Astrocyte (in vitro differentiated cells and primary cell): ENCODE data around the gene HLA-DPA1. TPM values are rescaled to one million over a fixed set of nuclear protein-coding genes. Genes with fewer than 3 reads are reported as not detected.
"Not testable (repeated sequence)": the region's sequence is repeated elsewhere in the genome, so short reads cannot be mapped to it uniquely, and the experiment has no call there.

Experiments used
- DNase-seq: peaks from one replicate; pipeline ENCODE4 v3.0.0-alpha.2; 2010; ENCODE audit warnings: low read depth
- FAIRE-seq: peaks from 2 replicates; lab custom pipeline; 2011; peaks lifted over from hg19 to GRCh38; lab: Jason Lieb, UNC
- H2AFZ ChIP-seq: 2 replicates; pipeline ENCODE4 v1.6.0; 2012; ENCODE audit warnings: low read depth, low read length, inconsistent platforms
- H3K27ac ChIP-seq: 2 replicates; pipeline ENCODE4 v1.5.1; 2011; ENCODE audit warnings: low read depth, low read length, inconsistent platforms
- H3K27me3 ChIP-seq: 2 replicates; pipeline ENCODE4 v1.6.0; 2011; ENCODE audit warnings: low read length, inconsistent platforms; ENCODE audit not compliant: insufficient read depth
- H3K36me3 ChIP-seq: 2 replicates; pipeline ENCODE4 v1.5.1; 2011; ENCODE audit warnings: low read length, inconsistent platforms; ENCODE audit not compliant: insufficient read depth
- H3K4me1 ChIP-seq: 2 replicates; pipeline ENCODE4 v1.5.1; 2011; ENCODE audit warnings: low read length, inconsistent platforms; ENCODE audit not compliant: insufficient read depth
- H3K4me2 ChIP-seq: 2 replicates; pipeline ENCODE4 v1.6.0; 2012; ENCODE audit warnings: low read length, inconsistent platforms
- H3K4me3 ChIP-seq: 2 replicates; pipeline ENCODE4 v1.5.1; 2011; ENCODE audit warnings: low read depth, mild to moderate bottlenecking, low read length, inconsistent platforms; ENCODE audit not compliant: insufficient read depth
- H3K79me2 ChIP-seq: 2 replicates; pipeline ENCODE4 v1.6.0; 2012; ENCODE audit warnings: mild to moderate bottlenecking, low read length, inconsistent platforms; ENCODE audit not compliant: insufficient read depth
- H3K9ac ChIP-seq: 2 replicates; pipeline ENCODE4 v1.6.0; 2012; ENCODE audit warnings: mild to moderate bottlenecking, low read length, inconsistent platforms
- H3K9me3 ChIP-seq: 2 replicates; pipeline ENCODE4 v1.5.1; 2012; ENCODE audit warnings: low read depth, mild to moderate bottlenecking, low read length, inconsistent platforms; ENCODE audit not compliant: insufficient read depth
- H4K20me1 ChIP-seq: 2 replicates; pipeline ENCODE4 v1.6.0; 2012; ENCODE audit warnings: low read length, inconsistent platforms; ENCODE audit not compliant: insufficient read depth
- H3K27ac Mint-ChIP-seq: one replicate; pipeline ENCODE4 v1.8.0; 2021; ENCODE audit warnings: mild to moderate bottlenecking, mixed read lengths; ENCODE audit not compliant: unreplicated experiment
- H3K27me3 Mint-ChIP-seq: one replicate; pipeline ENCODE4 v1.8.0; 2021; ENCODE audit warnings: low read depth, mixed read lengths; ENCODE audit not compliant: unreplicated experiment
- H3K36me3 Mint-ChIP-seq: one replicate; pipeline ENCODE4 v1.8.0; 2021; ENCODE audit warnings: low read depth, mixed read lengths; ENCODE audit not compliant: unreplicated experiment
- H3K4me1 Mint-ChIP-seq: one replicate; pipeline ENCODE4 v1.8.0; 2021; ENCODE audit warnings: low read depth, mixed read lengths; ENCODE audit not compliant: unreplicated experiment
- H3K4me3 Mint-ChIP-seq: one replicate; pipeline ENCODE4 v1.8.0; 2021; ENCODE audit warnings: mild to moderate bottlenecking, moderate library complexity, mixed read lengths; ENCODE audit not compliant: unreplicated experiment
- H3K9me3 Mint-ChIP-seq: one replicate; pipeline ENCODE4 v1.8.0; 2021; ENCODE audit warnings: mild to moderate bottlenecking, mixed read lengths; ENCODE audit not compliant: unreplicated experiment
- EZH2 ChIP-seq: IDR thresholded peaks from 2 replicates; pipeline ENCODE4 v1.6.1; 2012; ENCODE audit warnings: mild to moderate bottlenecking, low read length, inconsistent platforms; ENCODE audit not compliant: insufficient read depth
- total RNA-seq: library from RNA; stranded (reverse); gene quantifications from 2 replicates; pipeline ENCODE4 v1.2.1, GENCODE V29; 2021
- TF ChIP-seq, protein P1 (sequence below): IDR thresholded peaks from 2 replicates; pipeline ENCODE4 v1.5.1; 2011; ENCODE audit warnings: low read depth, mild to moderate bottlenecking, inconsistent platforms, low read length, moderate library complexity; ENCODE audit not compliant: insufficient read depth

The HLA-DPA1 gene
- total RNA-seq, 1 donor from 2014 or later: 1.7 TPM

DNA sequence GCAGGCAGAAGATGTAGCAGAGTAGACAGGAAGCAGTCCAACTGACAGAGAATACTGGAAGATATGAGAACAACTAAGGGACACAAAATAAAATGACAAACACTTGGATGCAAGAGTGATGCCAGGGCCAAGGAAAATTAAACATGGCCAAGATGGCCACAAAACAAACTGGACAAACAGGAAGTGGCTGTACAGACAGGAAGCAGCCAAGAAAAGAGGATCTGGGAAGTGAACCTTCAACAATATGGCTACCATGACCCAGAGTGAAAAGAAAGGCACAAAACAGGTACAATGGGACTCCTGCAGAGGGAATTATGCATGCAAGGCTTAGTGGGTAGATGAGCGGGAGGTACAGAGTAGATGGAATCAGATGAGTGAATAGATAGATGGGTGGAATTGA is 31.4 kb upstream of the HLA-DPA1 start:
- Mint-ChIP-seq H3K9me3 (peaks cover 15% of the 10 kb centered on the region), H3K4me3 (no peak overlapping the region), H3K36me3 (no peaks in the 10 kb centered on the region), H3K27me3 (peaks cover 38% of the 10 kb centered on the region), H3K4me1 (no peaks in the 10 kb centered on the region), H3K27ac (no peak overlapping the region)
- H3K4me1 ChIP-seq: no peaks in the 10 kb centered on the region
- no peaks in the 10 kb centered on the region for H3K79me2 ChIP-seq
- no peak overlapping the region for H2AFZ ChIP-seq
- TF ChIP-seq, protein P1, sequence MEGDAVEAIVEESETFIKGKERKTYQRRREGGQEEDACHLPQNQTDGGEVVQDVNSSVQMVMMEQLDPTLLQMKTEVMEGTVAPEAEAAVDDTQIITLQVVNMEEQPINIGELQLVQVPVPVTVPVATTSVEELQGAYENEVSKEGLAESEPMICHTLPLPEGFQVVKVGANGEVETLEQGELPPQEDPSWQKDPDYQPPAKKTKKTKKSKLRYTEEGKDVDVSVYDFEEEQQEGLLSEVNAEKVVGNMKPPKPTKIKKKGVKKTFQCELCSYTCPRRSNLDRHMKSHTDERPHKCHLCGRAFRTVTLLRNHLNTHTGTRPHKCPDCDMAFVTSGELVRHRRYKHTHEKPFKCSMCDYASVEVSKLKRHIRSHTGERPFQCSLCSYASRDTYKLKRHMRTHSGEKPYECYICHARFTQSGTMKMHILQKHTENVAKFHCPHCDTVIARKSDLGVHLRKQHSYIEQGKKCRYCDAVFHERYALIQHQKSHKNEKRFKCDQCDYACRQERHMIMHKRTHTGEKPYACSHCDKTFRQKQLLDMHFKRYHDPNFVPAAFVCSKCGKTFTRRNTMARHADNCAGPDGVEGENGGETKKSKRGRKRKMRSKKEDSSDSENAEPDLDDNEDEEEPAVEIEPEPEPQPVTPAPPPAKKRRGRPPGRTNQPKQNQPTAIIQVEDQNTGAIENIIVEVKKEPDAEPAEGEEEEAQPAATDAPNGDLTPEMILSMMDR: no peak
- no peak for TF ChIP-seq EZH2
- peaks cover 2% of the 10 kb centered on the region for H3K9me3 ChIP-seq
- DNase-seq (no peak), FAIRE-seq (no peak)
- H3K4me2 ChIP-seq: no peak overlapping the region
- H3K27me3 ChIP-seq: peaks cover 16% of the 10 kb centered on the region
- H3K36me3 ChIP-seq: no peaks in the 10 kb centered on the region
- H3K9ac ChIP-seq: no peak overlapping the region
- H4K20me1 ChIP-seq: no peaks in the 10 kb centered on the region
- no peak overlapping the region for H3K4me3 ChIP-seq
- no peak overlapping the region for H3K27ac ChIP-seq

DNA sequence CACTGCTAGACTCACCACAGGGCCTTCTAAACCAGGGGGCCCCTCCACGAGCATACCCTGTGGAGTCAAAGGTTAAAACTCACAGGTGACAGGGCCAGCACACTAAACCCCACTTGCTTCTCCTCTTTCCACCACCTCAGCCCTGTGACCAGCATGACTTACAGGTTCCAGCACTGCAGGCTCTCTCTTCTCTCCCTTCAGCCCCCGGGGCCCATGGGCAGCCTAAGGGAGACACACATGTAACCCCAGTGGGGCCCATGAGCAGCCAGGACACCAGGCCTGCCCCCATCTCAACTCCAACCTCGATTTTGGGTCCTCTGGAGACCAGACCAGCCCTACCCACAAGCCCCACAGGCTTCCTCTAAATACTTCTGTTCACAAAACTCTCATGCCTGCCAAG is 30.3 kb upstream of the HLA-DPA1 start:
- no peaks in the 10 kb centered on the region for H3K4me1 Mint-ChIP-seq
- TF ChIP-seq, protein P1: no peak
- no peak for TF ChIP-seq EZH2
- no peak overlapping the region for H3K27ac ChIP-seq
- H3K36me3 Mint-ChIP-seq: no peaks in the 10 kb centered on the region
- H3K4me2 ChIP-seq: no peak overlapping the region
- no peaks in the 10 kb centered on the region for H3K4me1 ChIP-seq
- H3K9me3 Mint-ChIP-seq: peaks cover 21% of the 10 kb centered on the region
- no peak overlapping the region for H3K4me3 Mint-ChIP-seq
- H3K36me3 ChIP-seq: no peaks in the 10 kb centered on the region
- peaks cover 2% of the 10 kb centered on the region for H3K9me3 ChIP-seq
- H3K79me2 ChIP-seq: no peaks in the 10 kb centered on the region
- peaks cover 7% of the 10 kb centered on the region for H3K27me3 ChIP-seq
- no peak overlapping the region for H3K4me3 ChIP-seq
- no peak overlapping the region for H3K9ac ChIP-seq
- FAIRE-seq: no peak
- H3K27me3 Mint-ChIP-seq: peaks cover 31% of the 10 kb centered on the region
- no peak overlapping the region for H2AFZ ChIP-seq
- DNase-seq: no peak
- no peak overlapping the region for H3K27ac Mint-ChIP-seq
- H4K20me1 ChIP-seq: no peaks in the 10 kb centered on the region

DNA sequence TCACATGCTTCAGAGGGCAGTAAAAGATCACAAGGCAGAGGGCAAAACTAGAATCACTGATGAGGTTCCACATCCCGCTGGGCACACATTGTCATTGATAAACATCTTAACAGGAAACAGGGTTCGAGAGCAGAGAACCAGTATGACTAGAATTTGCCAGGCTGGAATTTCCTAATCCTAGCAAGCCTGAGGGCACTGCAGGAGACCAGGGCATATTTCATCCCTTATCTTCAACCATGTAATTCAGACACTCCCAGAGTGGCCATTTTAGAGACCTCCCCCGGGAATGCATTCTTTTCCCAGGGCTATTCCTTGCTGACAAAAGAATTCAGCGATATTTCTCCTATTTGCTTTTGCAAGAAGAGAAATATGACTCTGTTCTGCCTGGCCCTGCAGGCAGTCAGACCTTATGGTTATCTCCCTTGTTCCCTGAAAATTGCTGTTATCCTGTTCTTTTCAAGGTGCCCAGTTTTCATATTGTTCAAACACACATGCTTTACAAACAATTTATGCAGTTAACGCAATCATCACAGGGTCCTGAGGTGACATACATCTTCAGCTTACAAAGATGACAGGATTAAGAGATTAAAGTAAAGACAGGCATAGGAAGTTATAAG is 27.8 kb upstream of the HLA-DPA1 start:
- H3K4me3 Mint-ChIP-seq, H3K4me1 Mint-ChIP-seq, H3K9ac ChIP-seq, H2AFZ ChIP-seq, H3K4me1 ChIP-seq, H3K4me2 ChIP-seq, H3K36me3 Mint-ChIP-seq, H3K9me3 ChIP-seq, H3K79me2 ChIP-seq, H3K27me3 ChIP-seq, FAIRE-seq, H3K27ac ChIP-seq, DNase-seq, H3K36me3 ChIP-seq, H3K27ac Mint-ChIP-seq, H3K4me3 ChIP-seq, H4K20me1 ChIP-seq: not testable (repeated sequence)
- Mint-ChIP-seq H3K9me3 (peaks cover 30% of the 10 kb centered on the region), H3K27me3 (peaks cover 18% of the 10 kb centered on the region)
